ENCODE data around the gene TMEM203.

TMEM203 gene

GRCh38 chr9:137159105-137160053, 46.1 kb downstream of the TMEM203 start:
- no peak for DNase-seq (ENCODE audit: extremely low spot score)
- CTCF ChIA-PET, result interaction anchor here (1.6 kb wide), 1 partner anchor 77 kb away, joined by 4 read pairs; no protein-coding TSS in a partner anchor
- POLR2A ChIA-PET, result no interaction called here
- no peak for TF ChIP-seq CTCF (IDR thresholded peaks at IDR 0.05; ENCODE audit: control extremely low read depth, extremely low read depth, low read depth, missing control alignments)

- CTCF ChIA-PET, result interaction anchor here (1.3 to 1.5 kb wide), 2 partner anchors 83 to 92 kb away, joined by 3 to 4 read pairs; no protein-coding TSS in a partner anchor
- no peak for TF ChIP-seq CTCF (IDR thresholded peaks at IDR 0.05; ENCODE audit: control extremely low read depth, extremely low read depth, low read depth, missing control alignments)
- POLR2A ChIA-PET, result no interaction called here
- DNase-seq (ENCODE audit: extremely low spot score), result no peak
Observed at GRCh38 chr9:137158625-137159024, 46.8 kb downstream of the TMEM203 start.

GRCh38 chr9:137157618-137158415, 47.6 kb downstream of the TMEM203 start:
- no peak for DNase-seq (ENCODE audit: extremely low spot score)
- no peak for TF ChIP-seq CTCF (IDR thresholded peaks at IDR 0.05; ENCODE audit: control extremely low read depth, extremely low read depth, low read depth, missing control alignments)
- POLR2A ChIA-PET, result no interaction called here
- CTCF ChIA-PET, result interaction anchor here (0.9 to 2.2 kb wide), 9 partner anchors 9 to 129 kb away, joined by 3 to 7 read pairs (median 3); partner anchors contain the start of genes ABCA2, ANAPC2, RNF224 and SSNA1

- no peak for TF ChIP-seq CTCF (IDR thresholded peaks at IDR 0.05; ENCODE audit: control extremely low read depth, extremely low read depth, low read depth, missing control alignments)
- POLR2A ChIA-PET, result interaction anchor here (1.2 kb wide), 1 partner anchor 84 kb away, joined by 5 read pairs; the partner anchor contains the start of gene TUBB4B
- peak; percentile 83 for DNase-seq (ENCODE audit: extremely low spot score)
- CTCF ChIA-PET, result interaction anchor here (0.6 to 2.2 kb wide), 10 partner anchors 10 to 128 kb away, joined by 3 to 7 read pairs (median 3); partner anchors contain the start of genes ABCA2, ANAPC2, GRIN1 and RNF224
Observed at GRCh38 chr9:137156567-137157375, 48.7 kb downstream of the TMEM203 start.
